HG02852 (cell line): ENCODE measurements around the gene ST7.
"Not testable (repeated sequence)": the region's sequence is repeated elsewhere in the genome, so short reads cannot be mapped to it uniquely, and the experiment has no call there.

Experiments
- ATAC-seq: cut with Tn5 transposase; IDR thresholded peaks from one replicate; pipeline ENCODE4 v1.9.1; 2021; ENCODE audit warnings: mild to moderate bottlenecking, moderate library complexity; ENCODE audit not compliant: unreplicated experiment

The ST7 gene

DNA sequence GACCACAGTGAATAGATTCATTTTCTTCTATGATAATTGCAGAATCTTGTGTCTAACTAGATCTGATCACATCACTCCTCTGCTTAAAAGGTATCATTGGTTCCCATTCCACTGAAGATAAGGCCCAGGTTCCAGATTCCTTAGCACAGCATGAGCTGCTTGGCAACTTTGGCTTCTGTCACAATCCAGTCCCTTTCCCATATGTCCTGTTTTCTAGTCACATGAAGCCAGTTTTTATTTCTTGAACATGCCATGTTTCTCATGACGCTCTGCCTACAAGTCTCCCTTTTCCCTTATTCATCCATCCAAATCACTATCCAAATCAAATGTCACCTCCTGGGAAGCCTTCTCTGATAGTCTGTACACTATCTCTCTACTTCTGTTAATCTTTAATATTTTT lies 167.0 kb downstream of the ST7 start:
- ATAC-seq, result not testable (repeated sequence)

DNA sequence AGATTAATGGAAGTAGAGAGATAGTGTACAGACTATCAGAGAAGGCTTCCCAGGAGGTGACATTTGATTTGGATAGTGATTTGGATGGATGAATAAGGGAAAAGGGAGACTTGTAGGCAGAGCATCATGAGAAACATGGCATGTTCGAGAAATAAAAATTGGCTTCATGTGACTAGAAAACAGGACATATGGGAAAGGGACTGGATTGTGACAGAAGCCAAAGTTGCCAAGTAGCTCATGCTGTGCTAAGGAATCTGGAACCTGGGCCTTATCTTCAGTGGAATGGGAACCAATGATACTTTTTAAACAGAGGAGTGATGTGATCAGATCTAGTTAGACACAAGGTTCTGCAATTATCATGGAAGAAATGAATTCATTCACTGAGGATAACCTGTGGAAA lies 168.7 kb downstream of the ST7 start:
- ATAC-seq, result not testable (repeated sequence)

DNA sequence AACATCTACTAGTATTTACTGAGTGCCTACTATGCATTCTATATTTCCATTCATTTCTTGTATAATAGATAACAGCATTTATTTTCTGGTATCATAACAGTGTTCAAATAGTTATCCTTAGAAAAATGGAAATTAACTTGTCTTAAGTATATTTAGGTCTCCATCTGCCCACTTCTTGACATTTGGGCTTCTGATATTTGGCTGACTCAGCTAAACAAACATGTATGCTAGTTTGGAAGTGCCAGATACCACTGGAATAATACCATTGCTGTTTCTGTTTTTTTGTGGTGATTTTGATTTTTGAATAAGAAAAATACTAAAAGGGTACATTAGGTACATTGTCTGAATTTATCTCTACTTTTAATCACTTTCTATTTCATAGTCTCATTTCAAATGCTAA lies 169.2 kb downstream of the ST7 start:
- no peak for ATAC-seq

DNA sequence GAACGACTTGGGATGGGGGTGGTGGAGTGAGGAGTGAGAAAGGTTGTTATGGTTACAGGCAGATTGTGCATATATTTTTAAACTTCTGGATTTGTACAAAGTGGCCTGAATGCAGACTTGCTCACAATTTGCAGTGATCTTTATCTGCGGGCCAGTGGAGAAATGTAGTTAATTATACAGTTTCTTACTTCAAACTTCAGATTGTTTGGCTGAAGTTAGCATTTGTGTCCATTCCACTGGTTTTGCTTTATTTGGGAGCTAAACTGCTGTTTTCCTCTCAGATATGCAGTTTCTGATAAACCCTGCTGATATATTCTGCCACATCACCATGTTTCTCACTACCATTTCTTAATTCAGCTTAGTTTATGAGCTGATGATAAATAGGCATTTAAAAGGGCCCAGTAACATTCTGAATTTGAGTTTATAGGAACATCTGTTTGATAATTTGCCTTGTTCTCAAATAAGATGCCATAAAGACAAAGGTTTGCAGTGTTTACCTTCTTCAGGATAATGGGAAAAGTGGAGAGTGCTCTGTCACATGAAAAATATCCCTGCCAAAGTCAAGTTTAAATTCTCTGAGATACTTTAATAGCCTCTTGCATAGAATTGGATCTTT lies 170.1 kb downstream of the ST7 start:
- no peak for ATAC-seq

DNA sequence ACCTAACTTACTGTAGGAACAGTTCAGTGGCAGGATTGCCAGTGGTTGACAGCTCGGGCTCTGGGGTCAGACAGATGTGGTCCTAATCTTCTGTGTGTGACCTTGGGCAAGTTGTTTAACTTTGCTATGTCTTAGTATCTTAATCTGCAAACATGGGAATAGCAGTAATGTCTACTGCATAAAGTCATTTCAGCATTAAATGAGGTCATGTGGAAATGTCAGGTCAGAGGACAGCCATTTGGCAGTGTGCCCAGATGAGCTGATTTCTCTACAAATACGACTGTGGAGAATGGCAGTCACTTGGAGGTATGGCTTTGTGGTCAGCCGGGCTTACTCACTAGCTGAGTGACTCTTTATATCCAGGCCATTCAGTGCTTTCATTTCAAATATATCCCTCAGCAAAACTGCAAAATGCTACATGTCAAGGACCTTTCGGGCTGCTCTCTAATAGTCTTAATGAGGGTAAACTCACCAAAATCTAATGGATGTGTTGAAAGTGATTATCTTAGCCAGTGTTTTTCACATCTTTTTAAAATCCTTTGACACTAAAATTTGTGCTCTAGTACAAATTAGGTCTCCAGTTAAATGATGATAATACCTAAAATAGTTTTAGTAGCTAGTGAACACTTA lies 171.4 kb downstream of the ST7 start:
- peak; percentile 79 for ATAC-seq

DNA sequence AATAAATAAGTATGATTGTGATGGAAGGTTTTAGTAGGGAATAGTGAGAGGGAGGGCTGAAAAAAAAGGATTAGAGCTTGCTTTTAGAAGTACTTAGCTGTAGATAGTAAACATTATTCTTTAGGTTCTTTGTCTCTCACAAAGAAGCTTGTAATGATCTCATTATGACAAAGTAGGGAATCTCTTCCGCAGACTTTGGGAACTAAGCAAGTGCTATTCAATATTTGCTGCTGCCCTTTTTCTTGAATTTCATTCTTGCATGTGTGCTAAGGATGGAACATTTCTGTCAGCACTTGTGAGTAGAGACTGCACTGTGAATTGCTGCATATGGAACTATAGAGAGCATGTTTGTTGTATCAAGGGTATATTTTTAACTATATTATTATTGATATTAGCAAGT lies 173.4 kb downstream of the ST7 start:
- ATAC-seq, result no peak

DNA sequence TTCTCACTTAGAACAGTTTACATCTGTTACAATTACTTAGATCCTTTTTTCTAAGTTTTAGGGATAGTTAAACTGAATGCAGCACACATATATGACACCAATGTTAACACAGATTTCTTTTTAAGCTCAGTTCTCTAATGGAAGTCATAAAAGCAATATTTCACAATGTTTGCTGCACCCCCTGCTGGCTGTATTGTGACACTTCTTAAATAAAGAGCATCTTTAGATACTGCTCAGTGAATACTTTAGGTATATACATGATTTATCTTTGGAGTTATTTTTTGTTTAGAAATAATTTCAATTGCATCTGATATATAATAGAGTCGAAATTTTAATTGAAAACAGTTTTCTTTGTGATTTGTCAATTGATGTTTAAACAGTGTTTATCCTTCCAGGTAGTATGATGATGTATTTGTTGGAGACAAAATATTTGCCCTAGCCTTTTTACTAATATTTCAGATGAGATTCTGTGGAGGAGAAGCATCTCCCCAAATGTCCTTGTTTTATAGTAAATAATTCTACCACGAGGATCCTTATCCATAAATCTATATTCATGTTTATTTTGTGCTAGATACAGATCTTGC lies 174.4 kb downstream of the ST7 start:
- ATAC-seq, result no peak

DNA sequence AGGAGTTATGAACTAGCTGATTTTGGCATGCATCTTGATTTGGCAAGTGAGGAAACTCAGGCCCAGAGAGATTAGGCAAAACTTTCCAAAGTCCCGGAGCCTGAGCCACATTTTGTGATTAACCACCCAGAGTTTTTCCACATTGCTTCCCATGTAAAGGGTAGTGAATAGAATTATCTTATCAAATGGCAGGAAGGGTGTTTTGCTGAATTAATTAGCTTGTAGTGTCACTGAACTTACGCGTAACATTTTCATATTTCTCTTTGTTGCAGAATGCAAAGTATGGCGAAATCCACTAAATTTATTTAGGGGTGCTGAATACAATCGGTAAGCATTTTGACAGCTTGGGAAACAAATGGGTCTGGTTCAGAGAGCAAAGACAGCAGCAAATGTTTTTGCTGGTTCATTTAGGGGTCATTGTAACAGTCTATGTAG lies 176.2 kb downstream of the ST7 start:
- no peak for ATAC-seq

DNA sequence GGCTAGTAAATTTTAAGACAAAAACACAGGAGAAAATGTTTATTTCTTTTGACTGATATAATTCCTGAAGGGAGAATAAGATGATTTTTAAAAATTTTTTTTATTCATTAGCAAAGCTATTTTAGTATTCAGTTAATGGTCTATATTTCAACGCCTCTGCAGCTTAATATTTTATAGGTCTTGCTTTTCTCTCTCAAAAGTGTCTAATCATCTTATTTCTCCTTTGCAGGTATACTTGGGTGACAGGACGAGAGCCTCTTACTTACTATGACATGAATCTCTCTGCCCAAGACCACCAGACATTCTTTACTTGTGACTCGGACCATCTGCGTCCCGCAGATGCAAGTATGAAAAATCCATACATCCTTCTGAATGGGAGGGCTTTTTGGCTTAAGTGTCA lies 177.0 kb downstream of the ST7 start:
- ATAC-seq, result no peak

DNA sequence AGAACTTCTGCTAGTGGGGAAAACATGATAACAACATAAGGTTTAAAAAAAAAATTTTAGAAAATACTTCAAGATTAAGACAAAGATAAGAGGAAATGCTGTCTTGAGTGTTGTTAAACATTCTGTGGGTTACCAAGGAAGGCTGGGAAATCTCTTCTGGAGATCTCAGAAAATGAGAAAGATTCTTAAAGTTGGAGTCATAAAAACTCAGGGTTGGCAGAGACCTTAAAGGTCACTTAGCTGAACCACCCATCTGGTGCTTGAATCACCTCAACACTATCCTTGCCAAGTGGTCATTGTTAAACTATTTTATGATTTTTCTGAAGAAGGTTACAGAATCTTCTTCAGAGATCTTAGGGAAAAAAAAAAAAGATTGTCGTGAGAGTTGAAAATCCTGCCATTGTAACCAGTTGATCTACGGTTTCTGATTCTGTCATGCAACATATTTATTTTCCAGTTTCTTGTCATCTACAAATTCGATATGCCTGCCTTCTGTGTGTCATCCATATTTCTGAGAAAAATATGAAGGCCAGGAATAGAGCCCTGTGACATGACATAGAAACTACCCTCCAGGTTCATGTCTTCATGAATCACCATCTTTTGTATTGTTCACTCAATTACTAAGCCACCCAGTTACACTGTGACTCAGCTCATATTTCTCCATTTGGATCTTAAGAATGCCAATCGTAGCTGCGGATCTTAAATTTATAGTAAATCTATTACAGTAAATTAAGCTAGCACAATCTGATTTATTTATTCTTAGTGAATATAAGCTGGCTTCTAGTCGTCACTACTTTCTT lies 179.2 kb downstream of the ST7 start:
- no peak for ATAC-seq

DNA sequence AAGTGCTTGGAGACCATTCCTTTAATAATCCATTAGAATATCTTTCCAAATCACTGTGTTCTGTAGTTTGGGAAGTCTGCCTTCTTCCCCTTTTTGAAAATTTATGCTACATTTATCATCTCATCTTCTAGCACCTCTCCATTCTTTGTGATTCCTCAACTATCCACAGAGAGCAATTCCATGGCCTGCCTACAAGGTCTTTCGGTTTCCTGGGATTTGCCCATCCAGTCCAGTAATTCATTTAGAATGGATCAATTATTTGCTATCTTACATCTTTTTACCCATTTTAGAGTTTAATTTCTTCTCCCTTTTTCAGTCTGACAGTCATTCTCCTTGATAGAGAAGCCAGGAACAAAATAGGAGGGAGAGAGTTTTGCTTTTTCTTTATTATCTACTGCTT lies 179.8 kb downstream of the ST7 start:
- no peak for ATAC-seq

DNA sequence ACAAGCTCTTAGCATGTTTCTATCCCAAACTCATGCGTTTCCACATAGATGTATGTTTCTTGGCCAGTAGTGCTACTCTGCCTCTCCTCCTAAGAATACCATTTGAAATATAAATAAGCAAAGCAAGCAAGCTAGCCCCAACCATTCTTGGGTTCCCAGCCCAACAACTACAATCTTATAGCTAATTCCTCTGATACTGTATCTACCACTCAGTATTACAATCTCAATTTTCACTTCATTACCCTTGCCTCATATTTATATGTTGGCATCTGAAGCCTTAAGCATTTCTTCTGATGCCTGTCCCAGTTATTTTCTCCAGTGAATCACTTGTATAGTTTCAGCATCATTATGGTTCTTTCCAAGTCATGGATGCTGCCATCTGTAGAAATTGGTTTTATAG lies 181.1 kb downstream of the ST7 start:
- ATAC-seq, result no peak

DNA sequence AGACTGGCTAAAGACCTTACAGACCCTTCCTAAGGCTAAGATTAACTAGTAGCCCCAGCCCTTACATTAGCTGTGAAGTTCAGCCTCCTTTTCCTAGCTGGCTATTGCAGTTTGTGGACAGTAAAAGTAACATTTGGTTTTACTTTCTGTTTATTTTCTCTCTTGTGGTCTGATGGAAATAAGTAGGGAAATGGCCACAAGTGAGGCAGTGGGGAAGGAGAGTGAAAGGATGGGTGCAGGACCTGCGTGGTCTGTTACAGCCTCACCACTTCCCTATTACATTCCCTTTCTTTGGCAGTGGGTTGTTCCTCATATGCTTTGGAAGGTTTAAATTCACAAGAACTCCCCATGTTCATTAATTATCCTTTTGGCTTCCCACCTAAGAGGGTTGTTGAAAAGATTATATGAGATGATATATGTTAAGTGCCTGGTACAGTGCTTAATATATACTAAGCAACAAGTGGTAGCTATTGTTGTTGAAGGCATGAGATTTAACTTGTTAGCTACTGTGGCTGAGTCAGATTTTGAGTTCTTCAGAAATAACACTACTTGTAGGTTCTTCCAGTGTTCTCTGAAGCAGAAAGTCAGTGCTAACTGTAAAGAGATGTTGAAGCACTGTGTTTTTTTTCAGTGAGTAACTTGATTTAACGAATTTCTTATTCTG lies 181.7 kb downstream of the ST7 start:
- ATAC-seq, result peak; percentile 69

DNA sequence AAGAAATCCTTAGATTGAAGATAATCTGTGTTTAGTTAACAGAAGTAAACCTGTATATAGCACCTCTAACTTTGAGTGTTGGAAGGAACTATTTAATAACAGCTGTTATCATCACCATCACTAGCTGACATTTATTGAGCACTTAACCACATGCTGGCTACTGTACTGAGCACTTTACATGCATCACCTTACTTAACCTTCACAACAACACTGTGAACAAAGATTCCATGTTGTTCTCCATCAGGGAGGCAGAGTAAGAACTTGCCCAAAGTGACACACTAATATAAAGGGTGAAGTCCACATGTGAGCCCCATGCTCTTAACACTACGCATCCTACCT lies 182.2 kb downstream of the ST7 start:
- ATAC-seq, result peak; percentile 19

DNA sequence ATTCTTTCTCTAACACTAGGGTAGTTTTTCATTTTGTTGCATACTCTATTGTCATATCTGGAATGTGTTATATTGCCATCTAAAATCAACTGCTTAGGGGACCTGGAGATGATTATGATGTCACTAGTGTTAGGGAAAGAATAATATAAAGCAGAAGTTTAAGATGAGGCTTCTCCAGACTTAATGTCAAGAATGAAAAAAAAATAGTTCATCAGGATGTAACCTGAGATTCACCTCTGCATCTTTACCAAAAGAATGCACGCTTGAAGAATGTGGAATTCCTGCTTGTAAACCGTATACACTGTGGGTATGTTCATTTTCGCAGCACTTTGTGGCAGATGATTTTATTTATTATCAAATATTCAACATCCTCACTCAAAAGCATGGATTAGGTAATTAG lies 184.6 kb downstream of the ST7 start:
- ATAC-seq, result no peak

DNA sequence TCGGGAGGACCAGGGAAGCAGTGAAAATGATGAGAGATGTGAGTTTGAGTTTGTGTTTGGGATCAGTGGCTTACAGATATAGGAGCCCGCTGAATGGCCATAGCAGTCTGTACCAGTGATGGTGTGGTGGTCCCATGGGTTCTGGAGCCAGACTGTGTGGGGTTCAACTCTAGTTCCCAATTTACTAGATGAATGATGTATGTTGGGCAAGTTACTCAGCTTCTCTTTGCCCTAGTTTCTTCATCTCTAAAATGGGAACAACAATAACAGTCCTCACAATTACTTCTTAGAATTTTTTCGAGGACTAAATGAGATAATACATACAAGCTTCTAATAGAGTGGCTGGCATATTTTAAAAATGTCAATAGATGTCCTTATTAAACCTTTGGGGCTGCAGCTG lies 185.2 kb downstream of the ST7 start:
- no peak for ATAC-seq

DNA sequence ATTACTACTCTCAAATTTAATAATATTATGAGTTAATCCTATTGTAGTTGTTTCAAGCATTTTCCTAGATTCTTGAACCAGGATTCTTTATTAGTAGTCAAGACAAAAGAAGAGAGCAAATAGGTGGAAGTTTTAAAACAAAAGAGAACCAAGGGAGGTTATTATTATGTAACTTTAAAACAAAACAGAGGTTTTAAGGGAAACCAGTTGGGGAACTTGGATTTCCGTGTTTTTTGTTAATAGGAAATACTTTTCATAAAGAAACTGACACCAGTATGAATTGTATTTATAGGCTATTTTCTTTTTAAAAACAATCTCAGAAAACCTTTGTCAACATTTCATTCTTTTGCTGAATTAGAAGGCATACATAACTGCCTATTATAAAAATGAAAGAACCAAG lies 185.7 kb downstream of the ST7 start:
- no peak for ATAC-seq

DNA sequence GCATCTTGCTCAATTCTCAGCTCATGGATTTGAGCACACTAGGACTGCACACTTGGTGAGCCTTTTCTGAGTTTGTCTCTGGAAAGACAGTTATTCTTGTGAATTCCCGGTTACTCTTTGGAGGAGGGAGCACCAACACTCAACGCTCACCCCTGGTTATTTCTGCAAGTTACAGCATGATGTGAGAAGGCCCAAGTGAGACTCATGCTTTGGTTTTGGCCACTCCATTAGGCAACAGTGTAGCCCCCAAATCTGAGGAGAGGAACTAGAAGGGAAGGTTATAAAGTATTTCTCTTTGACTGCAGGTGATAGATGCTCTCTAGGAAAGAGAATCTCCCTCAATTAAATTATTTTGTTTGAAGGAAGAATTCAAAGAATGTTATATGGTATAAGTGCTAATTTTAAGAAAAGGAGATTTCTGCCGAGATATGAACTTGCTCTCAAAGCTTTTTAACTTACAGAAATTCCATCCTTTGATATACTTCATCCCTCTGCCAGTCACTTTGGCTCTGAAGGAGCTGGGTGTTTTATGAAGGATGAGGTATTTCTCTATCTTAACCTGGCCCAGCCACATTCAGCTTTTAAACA lies 186.2 kb downstream of the ST7 start:
- no peak for ATAC-seq

DNA sequence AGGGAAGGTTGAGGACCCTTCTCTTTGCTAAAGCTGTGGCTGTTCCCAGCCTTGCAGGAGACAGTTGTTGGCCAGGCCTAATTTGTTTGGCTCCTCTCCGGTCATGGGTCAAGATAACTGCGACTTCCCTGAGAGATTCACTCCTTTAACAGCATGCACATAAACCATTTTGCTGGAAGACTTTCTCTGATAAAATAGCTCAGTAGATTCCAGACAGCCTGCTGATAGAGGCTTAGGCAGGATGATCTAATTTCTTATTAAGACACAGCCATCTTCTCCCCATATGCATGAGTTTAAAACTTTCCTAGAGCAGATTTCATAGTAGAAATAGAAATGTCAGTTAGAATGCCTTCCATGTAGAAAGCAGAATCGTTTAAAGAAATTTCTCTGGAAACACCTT lies 187.6 kb downstream of the ST7 start:
- ATAC-seq, result no peak

DNA sequence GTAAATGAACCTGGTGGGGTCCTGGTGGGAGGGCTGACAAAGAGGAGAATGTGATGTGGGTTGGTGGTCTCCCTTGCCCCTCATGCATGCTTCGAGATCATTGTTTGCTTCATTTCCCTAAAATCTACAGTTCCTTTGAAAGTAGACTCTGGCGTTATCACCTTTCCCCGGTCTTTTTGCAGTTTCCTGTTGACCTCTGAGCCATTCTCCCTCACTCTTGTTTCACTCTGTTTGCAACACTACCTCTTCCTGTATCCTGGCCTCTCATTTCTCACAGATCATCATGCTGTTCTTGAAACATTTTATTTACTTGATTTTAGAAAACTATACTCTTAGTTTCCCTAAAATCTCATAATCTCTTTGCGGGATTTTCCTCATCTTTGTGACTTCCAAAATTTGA lies 189.8 kb downstream of the ST7 start:
- no peak for ATAC-seq

DNA sequence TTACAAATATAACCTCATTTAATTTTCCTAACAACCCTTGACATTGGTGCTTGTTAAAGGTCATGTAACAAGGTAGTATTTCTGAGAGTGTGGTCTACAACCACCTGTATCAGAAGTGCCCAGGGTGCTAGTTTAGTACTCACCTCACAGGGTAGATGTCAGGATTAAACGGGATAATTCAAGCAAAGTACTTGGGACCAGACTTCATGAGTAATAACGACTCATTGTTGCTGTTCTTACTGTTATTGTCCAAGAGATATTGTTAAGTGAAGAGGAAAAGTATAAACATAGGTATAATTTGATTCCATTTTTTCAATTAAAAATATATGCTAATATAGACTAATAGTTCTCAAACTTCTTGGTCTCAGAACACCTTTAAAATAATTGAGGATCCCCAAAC lies 190.3 kb downstream of the ST7 start:
- no peak for ATAC-seq
